IMR-90 (cell line): ENCODE measurements around the gene UBE2E2. TPM values are rescaled to one million over a fixed set of nuclear protein-coding genes. Genes with fewer than 3 reads are reported as not detected.

Experiments used
- ATAC-seq: fragments of 200-7000 bp; cut with Tn5 transposase; 2 replicates; pipeline ENCODE4 v1.9.1; 2020; ENCODE audit warnings: low read depth, mild to moderate bottlenecking, moderate library complexity
- BruUV-seq: library from RNA; stranded (reverse); fragments of 400-500 nt; replicated peaks from 2 replicates; lab custom pipeline; 2021; lab: Mats Ljungman, UMichigan
- CTCF ChIA-PET: fragments of 300-600 bp; formaldehyde crosslinking; extraction: SDS; loops from one replicate; lab custom pipeline; 2021; ENCODE audit warnings: antibody characterized with exemption; lab: Yijun Ruan, JAX
- POLR2A ChIA-PET: fragments of 300-600 bp; sonication (Branson Sonifier 250); formaldehyde crosslinking; loops from one replicate; lab custom pipeline; 2022; ENCODE audit warnings: antibody characterized with exemption; ENCODE audit not compliant: unreplicated experiment; lab: Charles Lee
- DNase-seq: peaks from one replicate; pipeline ENCODE4 v3.0.0; 2013
- H2AFZ ChIP-seq: replicated peaks from 2 replicates; pipeline ENCODE3; 2013; ENCODE audit warnings: low read length, mild to moderate bottlenecking; ENCODE audit not compliant: poor library complexity
- H2AK5ac ChIP-seq: 2 replicates; pipeline ENCODE4 v1.6.1; 2013; ENCODE audit warnings: low read depth, low read length, inconsistent platforms
- H2AK9ac ChIP-seq: replicated peaks from 2 replicates; pipeline ENCODE3; 2013; ENCODE audit warnings: mild to moderate bottlenecking, low read depth, low read length, moderate library complexity; ENCODE audit not compliant: poor library complexity
- H2BK120ac ChIP-seq: 2 replicates; pipeline ENCODE4 v1.6.1; 2013; ENCODE audit warnings: low read depth, low read length, inconsistent platforms
- H2BK15ac ChIP-seq: 3 replicates; pipeline ENCODE4 v1.6.1; 2013; ENCODE audit warnings: low read depth, low read length, inconsistent platforms
- H2BK20ac ChIP-seq: 2 replicates; pipeline ENCODE4 v1.6.1; 2013; ENCODE audit warnings: low read depth, mild to moderate bottlenecking, inconsistent platforms, low read length, moderate library complexity
- H2BK5ac ChIP-seq: 2 replicates; pipeline ENCODE4 v1.6.1; 2013; ENCODE audit warnings: mild to moderate bottlenecking, low read depth, low read length, inconsistent platforms; ENCODE audit not compliant: poor library complexity, severe bottlenecking
- H3K14ac ChIP-seq: replicated peaks from 2 replicates; pipeline ENCODE4 v1.6.1; 2013; ENCODE audit warnings: low read depth, low read length, inconsistent platforms
- H3K18ac ChIP-seq: 2 replicates; pipeline ENCODE4 v1.6.1; 2013; ENCODE audit warnings: low read depth, low read length, control low read depth
- H3K23ac ChIP-seq: 2 replicates; pipeline ENCODE4 v1.6.1; 2013; ENCODE audit warnings: low read depth, low read length, inconsistent platforms
- H3K27ac ChIP-seq: 2 replicates; pipeline ENCODE4 v1.5.1; 2013; ENCODE audit warnings: mild to moderate bottlenecking, control low read depth, low read length; ENCODE audit not compliant: insufficient read depth
- H3K27me3 ChIP-seq: 2 replicates; pipeline ENCODE4 v1.6.1; 2013; ENCODE audit warnings: low read length; ENCODE audit not compliant: control insufficient read depth, insufficient read depth
- H3K36me3 ChIP-seq: 2 replicates; pipeline ENCODE4 v1.6.1; 2013; ENCODE audit warnings: low read length, mixed read lengths; ENCODE audit not compliant: control insufficient read depth, insufficient read depth
- H3K4ac ChIP-seq: 2 replicates; pipeline ENCODE4 v1.6.1; 2013; ENCODE audit warnings: low read depth, low read length, inconsistent platforms
- H3K4me1 ChIP-seq: 2 replicates; pipeline ENCODE4 v1.6.1; 2013; ENCODE audit warnings: low read length, mixed read lengths; ENCODE audit not compliant: control insufficient read depth, insufficient read depth
- H3K4me2 ChIP-seq: 2 replicates; pipeline ENCODE4 v1.6.1; 2013; ENCODE audit warnings: low read depth, mild to moderate bottlenecking, control low read depth, low read length, moderate library complexity
- H3K4me3 ChIP-seq: 2 replicates; pipeline ENCODE4 v1.5.1; 2013; ENCODE audit warnings: low read depth, mild to moderate bottlenecking, control low read depth, low read length, moderate library complexity; ENCODE audit not compliant: insufficient read depth
- H3K56ac ChIP-seq: 2 replicates; pipeline ENCODE4 v1.6.1; 2013; ENCODE audit warnings: low read length, inconsistent platforms; ENCODE audit not compliant: insufficient read depth; ENCODE audit errors: extremely low read depth
- H3K79me1 ChIP-seq, 2 experiments: 2 replicates each; pipeline ENCODE4 v1.6.1; 2013; ENCODE audit warnings: low read length in 2 of 2, inconsistent platforms in 1 of 2, low read depth in 1 of 2
- H3K9ac ChIP-seq: 2 replicates; pipeline ENCODE4 v1.6.1; 2013; ENCODE audit warnings: low read depth, low read length, control low read depth
- H3K9me1 ChIP-seq: 2 replicates; pipeline ENCODE4 v1.6.1; 2013; ENCODE audit warnings: low read length, inconsistent platforms; ENCODE audit not compliant: insufficient read depth
- H3K9me3 ChIP-seq: 2 replicates; pipeline ENCODE4 v1.6.1; 2013; ENCODE audit warnings: low read length; ENCODE audit not compliant: control insufficient read depth, insufficient read depth
- H4K20me1 ChIP-seq: 2 replicates; pipeline ENCODE4 v1.6.1; 2013; ENCODE audit warnings: low read length, inconsistent platforms; ENCODE audit not compliant: insufficient read depth
- H4K5ac ChIP-seq: 2 replicates; pipeline ENCODE4 v1.6.1; 2013; ENCODE audit warnings: mild to moderate bottlenecking, low read depth, low read length, control low read depth
- H4K8ac ChIP-seq, 2 experiments: 2 replicates each; pipeline ENCODE4 v1.6.1; 2013; ENCODE audit warnings: low read depth in 2 of 2, low read length in 2 of 2, control low read depth in 1 of 2, inconsistent platforms in 1 of 2
- H4K91ac ChIP-seq: 2 replicates; pipeline ENCODE4 v1.6.1; 2013; ENCODE audit warnings: low read depth, low read length, inconsistent platforms; ENCODE audit not compliant: insufficient read depth
- BHLHE40 ChIP-seq: fragments of 150-350 bp; IDR thresholded peaks from 2 replicates; pipeline ENCODE4 v1.6.1; 2016; ENCODE audit warnings: mild to moderate bottlenecking, low read depth, low read length
- CHD1 ChIP-seq: IDR thresholded peaks from 2 replicates; pipeline ENCODE4 v1.6.1; 2012; ENCODE audit warnings: low read depth, low read length, improper control_type of control experiment
- CTCF ChIP-seq: conservative IDR thresholded peaks from 2 replicates; pipeline ENCODE4 v1.5.1; 2012; ENCODE audit warnings: mild to moderate bottlenecking, low read depth, low read length, improper control_type of control experiment
- ELK1 ChIP-seq: fragments of 150-350 bp; IDR thresholded peaks from 2 replicates; pipeline ENCODE4 v1.6.1; 2016; ENCODE audit warnings: low read depth, mild to moderate bottlenecking, low read length, moderate library complexity, borderline replicate concordance
- FOS ChIP-seq: fragments of 150-350 bp; IDR thresholded peaks from 2 replicates; pipeline ENCODE4 v1.6.1; 2016; ENCODE audit warnings: low read depth, low read length
- MAFK ChIP-seq: IDR thresholded peaks from 2 replicates; pipeline ENCODE4 v1.6.1; 2012; ENCODE audit warnings: low read depth, low read length, improper control_type of control experiment
- NFE2L2 ChIP-seq: fragments of 150-350 bp; IDR thresholded peaks from 2 replicates; pipeline ENCODE4 v1.6.1; 2016; ENCODE audit warnings: low read depth, mild to moderate bottlenecking, low read length
- POLR2A ChIP-seq: IDR thresholded peaks from 2 replicates; pipeline ENCODE4 v1.6.1; 2012; ENCODE audit warnings: mild to moderate bottlenecking, low read depth, low read length
- RAD21 ChIP-seq: IDR thresholded peaks from 2 replicates; pipeline ENCODE4 v1.6.1; 2012; ENCODE audit warnings: low read length, improper control_type of control experiment
- RCOR1 ChIP-seq: IDR thresholded peaks from 2 replicates; pipeline ENCODE4 v1.6.1; 2012; ENCODE audit warnings: mild to moderate bottlenecking, low read length, improper control_type of control experiment; ENCODE audit not compliant: insufficient replicate concordance
- RFX5 ChIP-seq: IDR thresholded peaks from 2 replicates; pipeline ENCODE4 v1.8.0; 2012; ENCODE audit warnings: low read depth, mild to moderate bottlenecking, low read length, moderate library complexity
- SMC3 ChIP-seq: fragments of 150-350 bp; IDR thresholded peaks from 2 replicates; pipeline ENCODE4 v1.6.1; 2016; ENCODE audit warnings: low read depth, mild to moderate bottlenecking, antibody characterized with exemption, low read length, moderate library complexity
- USF2 ChIP-seq: fragments of 150-350 bp; IDR thresholded peaks from 2 replicates; pipeline ENCODE4 v1.6.1; 2017; ENCODE audit warnings: mild to moderate bottlenecking, antibody characterized with exemption, low read length, low read depth
- WGBS, 2 experiments: methylation state at CpG; one replicate each; pipeline versions ENCODE4 v1.1.5 to v1.1.7; 2013; ENCODE audit warnings: missing lambda C conversion rate in 2 of 2; ENCODE audit not compliant: insufficient read length in 1 of 2; ENCODE audit errors: extremely low coverage in 2 of 2; 5-methylcytosine and 5-hydroxymethylcytosine counted together
- dilution Hi-C: fragments of 300-500 bp; cut with HindIII; formaldehyde crosslinking; loops from one replicate; pipeline ENCODE4 v1.14.3; 2018; ENCODE audit warnings: low sequenced_read_pairs; ENCODE audit not compliant: unreplicated experiment
- in situ Hi-C: fragments of 300-500 bp; cut with MboI; formaldehyde crosslinking; loops from 3 replicates; pipeline ENCODE4 v1.14.3; 2019; ENCODE audit warnings: low sequenced_read_pairs, inconsistent platforms, mixed read lengths
- intact Hi-C: fragments of 100-400 bp; cut with micrococcal nuclease; formaldehyde crosslinking; loops from 2 replicates; pipeline ENCODE4 v1.10.0; 2022
- polyA plus RNA-seq, 3 experiments: library from polyadenylated mRNA; depleted of rRNA; stranded (reverse); fragments of >200 nt; gene quantifications; 2 replicates each; pipeline ENCODE4 v1.2.3, GENCODE V29; 2012; ENCODE audit warnings: low replicate concordance in 1 of 3
- total RNA-seq: library from RNA; depleted of rRNA; stranded (reverse); fragments of >200 nt; gene quantifications from 2 replicates; pipeline ENCODE4 v1.2.3, GENCODE V29; 2012

The UBE2E2 gene
- total and polyA plus RNA-seq, 2 of the 4 experiments (the other 2 are of a cell fraction) = 18.6 to 32.7 TPM

GRCh38 chr3:23283625-23284024, 80.5 kb downstream of the UBE2E2 start:
- Histone ChIP-seq H4K5ac (no peak overlapping the region), H3K14ac (no peak overlapping the region), H3K18ac (no peak overlapping the region), H3K9me3 (no peaks in the 10 kb centered on the region), H2BK15ac (no peak overlapping the region), H2BK5ac (no peak overlapping the region), H3K27me3 (no peaks in the 10 kb centered on the region), H4K8ac (no peak overlapping the region), H3K9ac (no peak overlapping the region), H3K56ac (no peak overlapping the region), H2BK20ac (no peak overlapping the region), H2AFZ (no peak overlapping the region), H4K91ac (no peak overlapping the region), H3K4me3 (no peak overlapping the region), H3K79me1 (peaks cover 0 to 6% of the 10 kb centered on the region in 2 experiments; a peak in 2 of 4 replicates), H3K4me2 (no peak overlapping the region), H2AK5ac (no peak overlapping the region), H3K4ac (no peak overlapping the region), H3K23ac (no peak overlapping the region), H3K36me3 (no peaks in the 10 kb centered on the region), H2BK120ac (no peak overlapping the region), H3K9me1 (no peaks in the 10 kb centered on the region), H4K20me1 (no peaks in the 10 kb centered on the region), H3K27ac (no peak overlapping the region), H2AK9ac (no peak overlapping the region), H3K4me1 (no peaks in the 10 kb centered on the region)
- dilution Hi-C loops = no loop called here
- POLR2A ChIA-PET = no interaction called here
- DNase-seq = no peak
- intact Hi-C loops = loop anchor here (10.0 kb wide), 1 partner anchor 661 kb away; the partner anchor contains the start of gene NR1D2
- ATAC-seq = no peak
- WGBS, 2 experiments = no CpG with 5 or more reads among the region's 5 CpGs
- no peak for TF ChIP-seq RCOR1
- TF ChIP-seq RFX5 = no peak
- no peak for TF ChIP-seq POLR2A
- no peak for TF ChIP-seq CTCF
- no peak for TF ChIP-seq NFE2L2
- TF ChIP-seq CHD1 = no peak
- TF ChIP-seq RAD21 = no peak
- TF ChIP-seq SMC3 = no peak
- no peak for TF ChIP-seq USF2
- no peak for TF ChIP-seq BHLHE40
- no peak for TF ChIP-seq MAFK
- TF ChIP-seq FOS = no peak
- TF ChIP-seq ELK1 = no peak
- BruUV-seq = no TSS peak
- CTCF ChIA-PET = interaction anchor here (0.7 kb wide), 1 partner anchor 45 kb away, joined by 3 read pairs; no protein-coding TSS in a partner anchor
- in situ Hi-C loops = no loop called here
